HepG2 (cell line): ENCODE measurements around the gene COX4I1. TPM values are rescaled to one million over a fixed set of nuclear protein-coding genes. Genes with fewer than 3 reads are reported as not detected.

Source experiments
- ATAC-seq: fragments of 200-7000 bp; cut with Tn5 transposase; 3 replicates; pipeline ENCODE4 v1.9.1; 2020; ENCODE audit warnings: mild to moderate bottlenecking, moderate library complexity
- BruUV-seq: library from RNA; stranded (reverse); fragments of 400-500 nt; replicated peaks from 2 replicates; lab custom pipeline; 2021; lab: Mats Ljungman, UMichigan
- CTCF ChIA-PET: fragments of 300-600 bp; formaldehyde crosslinking; extraction: SDS; loops from one replicate; lab custom pipeline; 2021; ENCODE audit warnings: low total read pairs, inconsistent platforms, low intra/inter-chr PET ratio; lab: Yijun Ruan, JAX
- POLR2A ChIA-PET: fragments of 350-600 bp; sonication (Branson Sonifier 250); formaldehyde crosslinking; loops from one replicate; lab custom pipeline; 2020; ENCODE audit warnings: antibody characterized with exemption, inconsistent platforms; lab: Yijun Ruan, JAX
- DNase-seq: peaks from one replicate; pipeline ENCODE4 v3.0.0-alpha.2; 2015; ENCODE audit warnings: low spot score
- FAIRE-seq: peaks from 3 replicates; lab custom pipeline; 2011; peaks lifted over from hg19 to GRCh38; lab: Jason Lieb, UNC
- H2AFZ ChIP-seq: one replicate; pipeline ENCODE4 v1.6.1; 2011; ENCODE audit warnings: low read length, inconsistent platforms
- H3K27ac ChIP-seq: fragments of 300-600 bp; 3 replicates; pipeline ENCODE4 v1.8.0; 2011; ENCODE audit warnings: mixed run types, mild to moderate bottlenecking, mixed read lengths, low read length, inconsistent platforms; ENCODE audit not compliant: insufficient read depth; ENCODE audit errors: extremely low read length
- H3K27me3 ChIP-seq, 2 experiments: fragments of 200-600 bp in 1 of 2; 2 replicates in 1 of 2; 3 replicates in 1 of 2; pipeline versions ENCODE4 v1.6.0 to v1.8.0; 2011; ENCODE audit warnings: low read length in 2 of 2, mild to moderate bottlenecking in 2 of 2, moderate library complexity in 2 of 2, inconsistent platforms in 1 of 2; ENCODE audit not compliant: insufficient read depth in 2 of 2, control insufficient read depth in 1 of 2
- H3K36me3 ChIP-seq, 2 experiments: fragments of 200-600 bp in 1 of 2; replicated peaks in 1 of 2; 2 replicates in 1 of 2; 3 replicates in 1 of 2; pipeline versions ENCODE4 v1.5.1 to v1.8.0; 2011; ENCODE audit warnings: low read length in 2 of 2, inconsistent platforms in 1 of 2; ENCODE audit not compliant: insufficient read depth in 2 of 2, control insufficient read depth in 1 of 2
- H3K4me1 ChIP-seq: 2 replicates; pipeline ENCODE4 v1.5.1; 2012; ENCODE audit warnings: low read length, inconsistent platforms; ENCODE audit not compliant: insufficient read depth
- H3K4me2 ChIP-seq: 2 replicates; pipeline ENCODE4 v1.6.0; 2011; ENCODE audit warnings: low read depth, low read length, inconsistent platforms
- H3K4me3 ChIP-seq, 3 experiments: fragments of 200-600 bp in 1 of 3; sonication (generic), shearing (Covaris generic) in 1 of 3; replicated peaks in 1 of 3; 2 replicates each; pipeline ENCODE4 v1.5.1; 2011 to 2016; ENCODE audit warnings: low read length in 3 of 3, inconsistent platforms in 2 of 3, low read depth in 2 of 3, mild to moderate bottlenecking in 2 of 3, control low read depth in 1 of 3, mixed read lengths in 1 of 3; ENCODE audit not compliant: insufficient read depth in 1 of 3
- H3K79me2 ChIP-seq: one replicate; pipeline ENCODE4 v1.6.1; 2011; ENCODE audit warnings: low read length, inconsistent platforms; ENCODE audit not compliant: insufficient read depth
- H3K9ac ChIP-seq: 2 replicates; pipeline ENCODE4 v1.6.0; 2011; ENCODE audit warnings: mild to moderate bottlenecking, low read depth, low read length, inconsistent platforms; ENCODE audit not compliant: insufficient read depth
- H3K9me3 ChIP-seq: 2 replicates; pipeline ENCODE4 v1.5.1; 2012; ENCODE audit warnings: mild to moderate bottlenecking, low read length
- H4K20me1 ChIP-seq: 2 replicates; pipeline ENCODE4 v1.6.0; 2011; ENCODE audit warnings: inconsistent platforms, mild to moderate bottlenecking, low read length, moderate library complexity; ENCODE audit not compliant: insufficient read depth
- CAMTA2 ChIP-seq: sonication (generic); formaldehyde crosslinking; IDR thresholded peaks from 2 replicates; pipeline ENCODE4 v1.4.0; 2020; ENCODE audit warnings: mild to moderate bottlenecking, missing genetic modification reagents, borderline replicate concordance
- CC2D1A ChIP-seq: sonication (generic); formaldehyde crosslinking; IDR thresholded peaks from 2 replicates; pipeline ENCODE4 v1.8.1; 2023; ENCODE audit warnings: mild to moderate bottlenecking, missing genetic modification reagents
- GATA4 ChIP-seq: sonication (generic); IDR thresholded peaks from 2 replicates; pipeline ENCODE4 v1.6.1; 2016; ENCODE audit warnings: antibody characterized with exemption, low read depth, borderline replicate concordance
- GPN1 ChIP-seq: sonication (generic); formaldehyde crosslinking; IDR thresholded peaks from 2 replicates; pipeline ENCODE4 v1.5.1; 2020; ENCODE audit warnings: missing genetic modification reagents, borderline replicate concordance
- KAT8 ChIP-seq: IDR thresholded peaks from 2 replicates; pipeline ENCODE4 v1.6.1; 2016; ENCODE audit warnings: missing genetic modification reagents, missing compliant biosample characterization
- KLF11 ChIP-seq: IDR thresholded peaks from 2 replicates; pipeline ENCODE4 v1.6.1; 2016; ENCODE audit warnings: missing compliant biosample characterization
- MAFF ChIP-seq: IDR thresholded peaks from 2 replicates; pipeline ENCODE4 v1.6.1; 2011; ENCODE audit warnings: low read depth, low read length, improper control_type of control experiment
- MAFK ChIP-seq, 2 experiments: IDR thresholded peaks in 1 of 2; conservative IDR thresholded peaks in 1 of 2; 2 replicates each; pipeline ENCODE4 v1.6.1; 2011; ENCODE audit warnings: improper control_type of control experiment in 2 of 2, low read length in 2 of 2
- NCOA1 ChIP-seq: sonication (generic); formaldehyde crosslinking; IDR thresholded peaks from 2 replicates; pipeline ENCODE4 v1.9.0; 2021; ENCODE audit warnings: missing genetic modification reagents
- NONO ChIP-seq, 2 experiments: fragments of 450-650 bp in 1 of 2; sonication (generic) in 1 of 2; formaldehyde crosslinking in 1 of 2; IDR thresholded peaks in 1 of 2; conservative IDR thresholded peaks in 1 of 2; 2 replicates each; pipeline versions ENCODE4 v1.6.1 to v1.8.0; 2017 to 2022; ENCODE audit warnings: mild to moderate bottlenecking in 1 of 2, missing genetic modification reagents in 1 of 2, moderate library complexity in 1 of 2
- PITX1 ChIP-seq: sonication (generic); formaldehyde crosslinking; IDR thresholded peaks from 2 replicates; pipeline ENCODE4 v1.5.1; 2020; ENCODE audit warnings: mild to moderate bottlenecking, missing genetic modification reagents
- TRIM22 ChIP-seq: fragments of 450-650 bp; IDR thresholded peaks from 2 replicates; pipeline ENCODE4 v1.6.1; 2017
- ZNF556 ChIP-seq: sonication (generic); formaldehyde crosslinking; IDR thresholded peaks from 2 replicates; pipeline ENCODE4 v1.4.0; 2020; ENCODE audit warnings: mild to moderate bottlenecking, missing genetic modification reagents, borderline replicate concordance
- ZNF761 ChIP-seq: sonication (generic); formaldehyde crosslinking; conservative IDR thresholded peaks from 2 replicates; pipeline ENCODE4 v1.4.0; 2020; ENCODE audit warnings: mild to moderate bottlenecking, missing genetic modification reagents
- WGBS: methylation state at CpG from one replicate; pipeline ENCODE4 v1.1.6; 2017; ENCODE audit warnings: low lambda C conversion rate; 5-methylcytosine and 5-hydroxymethylcytosine counted together
- in situ Hi-C: cut with HindIII; loops from 2 replicates; pipeline ENCODE4 v1.10.0; 2017; ENCODE audit warnings: low pct_unique_long_range_greater_than_20kb; ENCODE audit not compliant: extremely low pct_ligation_motif_present
- intact Hi-C: fragments of 100-400 bp; cut with micrococcal nuclease; formaldehyde crosslinking; loops from one replicate; pipeline ENCODE4 v1.10.0; 2022; ENCODE audit not compliant: unreplicated experiment
- polyA plus RNA-seq, 8 experiments: library from polyadenylated mRNA; depleted of rRNA in 3 of 8; stranded (reverse) in 7 of 8; unstranded in 1 of 8; fragments of >200 nt; fragmentation: Illumina TruSeq in 4 of 8; extraction: Trizol in 4 of 8; gene quantifications; 2 replicates each; pipeline versions ENCODE4 v1.2.1 to v1.2.3, GENCODE V29; 2011 to 2016; ENCODE audit warnings: low read depth in 4 of 8, missing spikeins in 1 of 8, mixed read lengths in 1 of 8; ENCODE audit not compliant: insufficient read depth in 1 of 8
- total RNA-seq, 5 experiments: library from RNA; depleted of rRNA; stranded (reverse); fragments of >200 nt; fragmentation: Illumina TruSeq; extraction: Trizol; gene quantifications; 2 replicates each; pipeline ENCODE4 v1.2.3, GENCODE V29; 2016; ENCODE audit warnings: low read depth in 1 of 5
- TF ChIP-seq, protein P1 (sequence below): fragments of 450-650 bp; IDR thresholded peaks from 2 replicates; pipeline ENCODE4 v1.6.1; 2016
- TF ChIP-seq, protein P2 (sequence below): IDR thresholded peaks from 2 replicates; pipeline ENCODE4 v1.6.1; 2016; ENCODE audit warnings: missing biosample characterization, missing genetic modification reagents, low read depth

The COX4I1 gene
- total and polyA plus RNA-seq, 2 of the 13 experiments (the other 11 are each of a cell fraction or from before 2014, with no cell fraction given) = 658 to 902 TPM

DNA sequence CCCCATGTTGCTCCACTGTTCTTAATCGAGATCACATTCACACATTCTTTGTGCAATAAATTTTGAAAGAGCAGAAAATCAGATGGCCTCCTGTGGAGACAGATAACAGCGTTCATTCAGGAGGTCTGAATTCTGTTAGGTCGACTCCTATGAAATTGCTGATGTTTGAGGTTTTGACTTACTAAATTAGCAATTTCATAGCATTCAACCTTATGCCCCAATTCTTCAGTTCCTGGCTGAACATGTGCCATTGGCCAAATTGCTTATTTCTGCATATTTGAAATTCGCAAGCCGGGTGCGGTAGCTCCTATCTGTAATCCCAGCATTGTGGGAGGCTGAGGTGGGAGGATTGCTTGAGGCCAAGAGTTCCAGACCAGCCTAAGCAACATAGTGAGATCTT lies 26.5 kb upstream of the COX4I1 start:
- Histone ChIP-seq H3K9me3 (no peaks in the 10 kb centered on the region), H3K27me3 (no peaks in the 10 kb centered on the region), H3K4me1 (no peaks in the 10 kb centered on the region), H3K9ac (no peak overlapping the region), H4K20me1 (no peaks in the 10 kb centered on the region), H3K4me3 (no peak overlapping the region), H2AFZ (no peak overlapping the region), H3K4me2 (no peak overlapping the region), H3K79me2 (no peaks in the 10 kb centered on the region), H3K27ac (no peak overlapping the region), H3K36me3 (peaks cover under 1 to 13% of the 10 kb centered on the region in 2 experiments)
- FAIRE-seq (no peak), ATAC-seq (no peak), DNase-seq (no peak)
- peak; percentile 67; the same call in 1 of the 2 replicates for TF ChIP-seq MAFF
- peak; percentile 68 to 75; a peak in 3 of 4 replicates for TF ChIP-seq MAFK (conservative IDR thresholded peaks at IDR 0.05 in 1 of 2, IDR thresholded peaks at IDR 0.05 in 1 of 2; ENCODE audit: low read length in 2 of 2)
- no peak for TF ChIP-seq ZNF556 (CRISPR knock-in tag)
- TF ChIP-seq TRIM22 = no peak
- no peak for TF ChIP-seq KAT8 (CRISPR knock-in tag)
- CTCF ChIA-PET = no interaction called here
- 98% methylated on average over 6 of the region's 6 CpGs for WGBS
- in situ Hi-C loops = no loop called here
- POLR2A ChIA-PET = no interaction called here
- no TSS peak for BruUV-seq
- intact Hi-C loops = no loop called here

- no peak overlapping the region for H2AFZ ChIP-seq
- BruUV-seq = no TSS peak
- no peaks in the 10 kb centered on the region for H3K79me2 ChIP-seq
- DNase-seq (no peak), ATAC-seq (no peak), FAIRE-seq (no peak)
- H3K4me2 ChIP-seq = no peak overlapping the region
- CTCF ChIA-PET = no interaction called here
- intact Hi-C loops = no loop called here
- in situ Hi-C loops = no loop called here
- peaks cover 6 to 24% of the 10 kb centered on the region in 2 experiments for H3K36me3 ChIP-seq
- H3K27ac ChIP-seq = no peak overlapping the region
- no peaks in the 10 kb centered on the region for H3K4me1 ChIP-seq
- no peak overlapping the region for H3K9ac ChIP-seq
- no peak overlapping the region for H3K4me3 ChIP-seq
- no peaks in the 10 kb centered on the region for H3K27me3 ChIP-seq
- POLR2A ChIA-PET = no interaction called here
- H4K20me1 ChIP-seq = no peaks in the 10 kb centered on the region
- H3K9me3 ChIP-seq = no peaks in the 10 kb centered on the region
- 82% methylated on average over 6 of the region's 6 CpGs for WGBS
- no peak for TF ChIP-seq PITX1 (CRISPR knock-in tag)
- TF ChIP-seq CC2D1A (CRISPR knock-in tag) = no peak
- TF ChIP-seq NONO (IDR thresholded peaks at IDR 0.05) = no peak
- TF ChIP-seq NONO (CRISPR knock-in tag; conservative IDR thresholded peaks at IDR 0.05) = no peak
- no peak for TF ChIP-seq NCOA1 (CRISPR knock-in tag)
- TF ChIP-seq GATA4 = no peak
- TF ChIP-seq, protein P1, sequence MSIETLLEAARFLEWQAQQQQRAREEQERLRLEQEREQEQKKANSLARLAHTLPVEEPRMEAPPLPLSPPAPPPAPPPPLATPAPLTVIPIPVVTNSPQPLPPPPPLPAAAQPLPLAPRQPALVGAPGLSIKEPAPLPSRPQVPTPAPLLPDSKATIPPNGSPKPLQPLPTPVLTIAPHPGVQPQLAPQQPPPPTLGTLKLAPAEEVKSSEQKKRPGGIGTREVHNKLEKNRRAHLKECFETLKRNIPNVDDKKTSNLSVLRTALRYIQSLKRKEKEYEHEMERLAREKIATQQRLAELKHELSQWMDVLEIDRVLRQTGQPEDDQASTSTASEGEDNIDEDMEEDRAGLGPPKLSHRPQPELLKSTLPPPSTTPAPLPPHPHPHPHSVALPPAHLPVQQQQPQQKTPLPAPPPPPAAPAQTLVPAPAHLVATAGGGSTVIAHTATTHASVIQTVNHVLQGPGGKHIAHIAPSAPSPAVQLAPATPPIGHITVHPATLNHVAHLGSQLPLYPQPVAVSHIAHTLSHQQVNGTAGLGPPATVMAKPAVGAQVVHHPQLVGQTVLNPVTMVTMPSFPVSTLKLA = no peak
- no peak for TF ChIP-seq CAMTA2 (CRISPR knock-in tag)
- TF ChIP-seq KLF11 = no peak
- no peak for TF ChIP-seq MAFF
- TF ChIP-seq, protein P2, sequence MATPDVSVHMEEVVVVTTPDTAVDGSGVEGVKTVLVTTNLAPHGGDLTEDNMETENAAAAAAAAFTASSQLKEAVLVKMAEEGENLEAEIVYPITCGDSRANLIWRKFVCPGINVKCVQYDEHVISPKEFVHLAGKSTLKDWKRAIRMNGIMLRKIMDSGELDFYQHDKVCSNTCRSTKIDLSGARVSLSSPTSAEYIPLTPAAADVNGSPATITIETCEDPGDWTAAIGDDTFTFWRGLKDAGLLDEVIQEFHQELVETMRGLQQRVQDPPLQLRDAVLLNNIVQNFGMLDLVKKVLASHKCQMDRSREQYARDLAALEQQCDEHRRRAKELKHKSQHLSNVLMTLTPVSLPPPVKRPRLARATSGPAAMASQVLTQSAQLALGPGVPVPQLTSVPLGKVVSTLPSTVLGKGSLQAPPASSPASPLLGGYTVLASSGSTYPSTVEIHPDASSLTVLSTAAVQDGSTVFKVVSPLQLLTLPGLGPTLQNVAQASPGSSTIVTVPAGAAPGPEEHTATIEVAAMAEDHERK (CRISPR knock-in tag) = no peak
- no peak for TF ChIP-seq GPN1 (CRISPR knock-in tag)
- TF ChIP-seq ZNF761 (CRISPR knock-in tag) = no peak
Observed at GRCh38 chr16:85774136-85774535, 25.4 kb upstream of the COX4I1 start.
